WTC11 (cell line): Measurements from ENCODE around the gene SKP1. TPM values are rescaled to one million over a fixed set of nuclear protein-coding genes. Genes with fewer than 3 reads are reported as not detected.

Source experiments
- ATAC-seq: fragments of 200-7000 bp; cut with Tn5 transposase; 2 replicates; pipeline ENCODE4 v1.10.0; 2021; ENCODE audit warnings: mild to moderate bottlenecking, moderate library complexity
- CTCF ChIA-PET: fragments of 300-600 bp; sonication (Branson Sonifier 250); formaldehyde crosslinking; loops from one replicate; lab custom pipeline; 2021; ENCODE audit warnings: antibody characterized with exemption; lab: Charles Lee
- POLR2A ChIA-PET: fragments of 350-600 bp; sonication (Branson Sonifier 250); formaldehyde crosslinking; loops from one replicate; lab custom pipeline; 2021; ENCODE audit warnings: antibody characterized with exemption; lab: Charles Lee
- DNase-seq: peaks from one replicate; pipeline ENCODE4 v3.0.0; 2021; ENCODE audit warnings: low spot score
- H3K27ac Mint-ChIP-seq: 2 replicates; pipeline ENCODE4 v1.8.0; 2021; ENCODE audit warnings: mixed read lengths
- H3K27me3 Mint-ChIP-seq: 2 replicates; pipeline ENCODE4 v1.8.0; 2021; ENCODE audit warnings: low read depth, mild to moderate bottlenecking, moderate library complexity, mixed read lengths
- H3K36me3 Mint-ChIP-seq: 2 replicates; pipeline ENCODE4 v1.8.0; 2021; ENCODE audit warnings: mixed read lengths
- H3K4me1 Mint-ChIP-seq: 2 replicates; pipeline ENCODE4 v1.8.0; 2022; ENCODE audit warnings: mixed read lengths
- H3K4me3 Mint-ChIP-seq: 2 replicates; pipeline ENCODE4 v1.8.0; 2021; ENCODE audit warnings: mild to moderate bottlenecking, moderate library complexity, mixed read lengths
- H3K9me3 Mint-ChIP-seq: 2 replicates; pipeline ENCODE4 v1.8.0; 2021; ENCODE audit warnings: mixed read lengths
- CREM ChIP-seq: sonication (generic); formaldehyde crosslinking; IDR thresholded peaks from 2 replicates; pipeline ENCODE4 v1.8.1; 2022; ENCODE audit warnings: mild to moderate bottlenecking, missing genetic modification reagents, moderate library complexity
- FOXJ3 ChIP-seq: sonication (generic); formaldehyde crosslinking; IDR thresholded peaks from 2 replicates; pipeline ENCODE4 v1.9.0; 2021; ENCODE audit warnings: missing genetic modification reagents, mild to moderate bottlenecking, borderline replicate concordance
- GTF2I ChIP-seq: fragments of 250-450 bp; sonication (Bioruptor Pico); conservative IDR thresholded peaks from 2 replicates; pipeline ENCODE4 v1.4.0; 2021; ENCODE audit warnings: mild to moderate bottlenecking
- KAT7 ChIP-seq: sonication (generic); formaldehyde crosslinking; IDR thresholded peaks from 2 replicates; pipeline ENCODE4 v1.8.1; 2023; ENCODE audit warnings: missing genetic modification reagents, mild to moderate bottlenecking, borderline replicate concordance
- MXD4 ChIP-seq: fragments of 250-450 bp; sonication (Bioruptor Pico); IDR thresholded peaks from 2 replicates; pipeline ENCODE4 v1.8.0; 2021; ENCODE audit warnings: mild to moderate bottlenecking, moderate library complexity, borderline replicate concordance
- MYBL2 ChIP-seq: sonication (generic); formaldehyde crosslinking; IDR thresholded peaks from 2 replicates; pipeline ENCODE4 v1.8.1; 2023; ENCODE audit warnings: mild to moderate bottlenecking, moderate library complexity, missing genetic modification reagents
- NFE2L1 ChIP-seq: sonication (generic); formaldehyde crosslinking; IDR thresholded peaks from 2 replicates; pipeline ENCODE4 v1.8.1; 2023; ENCODE audit warnings: missing genetic modification reagents
- NR2C2 ChIP-seq: sonication (generic); formaldehyde crosslinking; IDR thresholded peaks from 2 replicates; pipeline ENCODE4 v1.8.0; 2022; ENCODE audit warnings: mild to moderate bottlenecking, missing genetic modification reagents
- SMAD3 ChIP-seq: sonication (generic); formaldehyde crosslinking; IDR thresholded peaks from 2 replicates; pipeline ENCODE4 v1.8.0; 2022; ENCODE audit warnings: missing genetic modification reagents, mild to moderate bottlenecking, borderline replicate concordance
- SP1 ChIP-seq: sonication (generic); formaldehyde crosslinking; conservative IDR thresholded peaks from 2 replicates; pipeline ENCODE4 v1.8.1; 2022; ENCODE audit warnings: missing genetic modification reagents
- ZNF423 ChIP-seq: fragments of 250-450 bp; sonication (Bioruptor Pico); IDR thresholded peaks from 2 replicates; pipeline ENCODE4 v2.1.2; 2022; ENCODE audit warnings: mild to moderate bottlenecking, moderate library complexity
- total RNA-seq: library from RNA; stranded (reverse); gene quantifications from 3 replicates; pipeline ENCODE4 v1.2.3, GENCODE V29; 2021
- TF ChIP-seq, protein P1 (sequence below): sonication (generic); formaldehyde crosslinking; IDR thresholded peaks from 2 replicates; pipeline ENCODE4 v1.8.0; 2022; ENCODE audit warnings: missing genetic modification reagents
- TF ChIP-seq, protein P2 (sequence below): sonication (generic); formaldehyde crosslinking; IDR thresholded peaks from 2 replicates; pipeline ENCODE4 v1.8.0; 2022; ENCODE audit warnings: mild to moderate bottlenecking, missing genetic modification reagents
- TF ChIP-seq, protein P3 (sequence below): sonication (generic); formaldehyde crosslinking; IDR thresholded peaks from 2 replicates; pipeline ENCODE4 v1.8.1; 2022; ENCODE audit warnings: missing genetic modification reagents, borderline replicate concordance
- TF ChIP-seq, protein P4 (sequence below): sonication (generic); formaldehyde crosslinking; conservative IDR thresholded peaks from 2 replicates; pipeline ENCODE4 v1.8.1; 2022; ENCODE audit warnings: mild to moderate bottlenecking, missing genetic modification reagents
- TF ChIP-seq, protein P5 (sequence below): fragments of 200-600 bp; IDR thresholded peaks from 2 replicates; pipeline ENCODE4 v1.8.0; 2022; ENCODE audit warnings: antibody characterized with exemption
- TF ChIP-seq, protein P6 (sequence below): sonication (generic); formaldehyde crosslinking; IDR thresholded peaks from 2 replicates; pipeline ENCODE4 v1.8.1; 2023; ENCODE audit warnings: mild to moderate bottlenecking, moderate library complexity, missing genetic modification reagents

SKP1 gene
- total RNA-seq, 1 experiment from 2014 or later, result 285 TPM

DNA sequence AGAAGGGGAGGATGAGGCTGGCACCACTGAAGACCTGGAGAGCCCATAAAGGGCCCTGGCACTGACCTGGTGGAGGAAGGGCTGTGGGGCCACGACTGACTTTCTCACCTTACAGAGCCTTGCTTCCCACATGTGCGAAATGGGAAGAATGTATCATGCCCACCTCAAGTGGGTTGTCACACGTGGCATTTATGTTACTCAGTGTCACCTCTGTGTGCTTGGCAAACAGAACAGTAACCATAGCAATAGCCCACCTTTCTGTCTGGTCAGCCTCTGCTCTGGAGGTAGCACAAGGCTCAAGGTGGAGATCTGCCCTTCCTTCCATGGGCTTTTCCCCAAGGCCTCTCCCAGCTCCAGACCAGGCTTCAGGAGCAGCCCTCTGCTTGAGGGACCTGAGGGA is 45.6 kb downstream of the SKP1 start:
- Mint-ChIP-seq H3K4me3 (no peak overlapping the region), H3K27me3 (no peaks in the 10 kb centered on the region), H3K36me3 (peaks cover 4% of the 10 kb centered on the region; the same call in 1 of the 2 replicates), H3K27ac (no peak overlapping the region), H3K9me3 (no peaks in the 10 kb centered on the region), H3K4me1 (peaks cover 8% of the 10 kb centered on the region)
- ChIA-PET POLR2A (no interaction called here), CTCF (no interaction called here)
- TF ChIP-seq, protein P1, sequence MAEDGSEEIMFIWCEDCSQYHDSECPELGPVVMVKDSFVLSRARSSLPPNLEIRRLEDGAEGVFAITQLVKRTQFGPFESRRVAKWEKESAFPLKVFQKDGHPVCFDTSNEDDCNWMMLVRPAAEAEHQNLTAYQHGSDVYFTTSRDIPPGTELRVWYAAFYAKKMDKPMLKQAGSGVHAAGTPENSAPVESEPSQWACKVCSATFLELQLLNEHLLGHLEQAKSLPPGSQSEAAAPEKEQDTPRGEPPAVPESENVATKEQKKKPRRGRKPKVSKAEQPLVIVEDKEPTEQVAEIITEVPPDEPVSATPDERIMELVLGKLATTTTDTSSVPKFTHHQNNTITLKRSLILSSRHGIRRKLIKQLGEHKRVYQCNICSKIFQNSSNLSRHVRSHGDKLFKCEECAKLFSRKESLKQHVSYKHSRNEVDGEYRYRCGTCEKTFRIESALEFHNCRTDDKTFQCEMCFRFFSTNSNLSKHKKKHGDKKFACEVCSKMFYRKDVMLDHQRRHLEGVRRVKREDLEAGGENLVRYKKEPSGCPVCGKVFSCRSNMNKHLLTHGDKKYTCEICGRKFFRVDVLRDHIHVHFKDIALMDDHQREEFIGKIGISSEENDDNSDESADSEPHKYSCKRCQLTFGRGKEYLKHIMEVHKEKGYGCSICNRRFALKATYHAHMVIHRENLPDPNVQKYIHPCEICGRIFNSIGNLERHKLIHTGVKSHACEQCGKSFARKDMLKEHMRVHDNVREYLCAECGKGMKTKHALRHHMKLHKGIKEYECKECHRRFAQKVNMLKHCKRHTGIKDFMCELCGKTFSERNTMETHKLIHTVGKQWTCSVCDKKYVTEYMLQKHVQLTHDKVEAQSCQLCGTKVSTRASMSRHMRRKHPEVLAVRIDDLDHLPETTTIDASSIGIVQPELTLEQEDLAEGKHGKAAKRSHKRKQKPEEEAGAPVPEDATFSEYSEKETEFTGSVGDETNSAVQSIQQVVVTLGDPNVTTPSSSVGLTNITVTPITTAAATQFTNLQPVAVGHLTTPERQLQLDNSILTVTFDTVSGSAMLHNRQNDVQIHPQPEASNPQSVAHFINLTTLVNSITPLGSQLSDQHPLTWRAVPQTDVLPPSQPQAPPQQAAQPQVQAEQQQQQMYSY (CRISPR knock-in tag), result no peak
- TF ChIP-seq, protein P2, sequence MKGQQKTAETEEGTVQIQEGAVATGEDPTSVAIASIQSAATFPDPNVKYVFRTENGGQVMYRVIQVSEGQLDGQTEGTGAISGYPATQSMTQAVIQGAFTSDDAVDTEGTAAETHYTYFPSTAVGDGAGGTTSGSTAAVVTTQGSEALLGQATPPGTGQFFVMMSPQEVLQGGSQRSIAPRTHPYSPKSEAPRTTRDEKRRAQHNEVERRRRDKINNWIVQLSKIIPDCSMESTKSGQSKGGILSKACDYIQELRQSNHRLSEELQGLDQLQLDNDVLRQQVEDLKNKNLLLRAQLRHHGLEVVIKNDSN, result no peak
- TF ChIP-seq GTF2I (CRISPR knock-in tag) (no peak), NR2C2 (CRISPR knock-in tag) (no peak), KAT7 (CRISPR knock-in tag) (no peak), FOXJ3 (no peak)
- TF ChIP-seq, protein P3, sequence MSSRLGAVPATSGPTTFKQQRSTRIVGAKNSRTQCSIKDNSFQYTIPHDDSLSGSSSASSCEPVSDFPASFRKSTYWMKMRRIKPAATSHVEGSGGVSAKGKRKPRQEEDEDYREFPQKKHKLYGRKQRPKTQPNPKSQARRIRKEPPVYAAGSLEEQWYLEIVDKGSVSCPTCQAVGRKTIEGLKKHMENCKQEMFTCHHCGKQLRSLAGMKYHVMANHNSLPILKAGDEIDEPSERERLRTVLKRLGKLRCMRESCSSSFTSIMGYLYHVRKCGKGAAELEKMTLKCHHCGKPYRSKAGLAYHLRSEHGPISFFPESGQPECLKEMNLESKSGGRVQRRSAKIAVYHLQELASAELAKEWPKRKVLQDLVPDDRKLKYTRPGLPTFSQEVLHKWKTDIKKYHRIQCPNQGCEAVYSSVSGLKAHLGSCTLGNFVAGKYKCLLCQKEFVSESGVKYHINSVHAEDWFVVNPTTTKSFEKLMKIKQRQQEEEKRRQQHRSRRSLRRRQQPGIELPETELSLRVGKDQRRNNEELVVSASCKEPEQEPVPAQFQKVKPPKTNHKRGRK, result no peak
- DNase-seq, result no peak
- ATAC-seq, result no peak

DNA sequence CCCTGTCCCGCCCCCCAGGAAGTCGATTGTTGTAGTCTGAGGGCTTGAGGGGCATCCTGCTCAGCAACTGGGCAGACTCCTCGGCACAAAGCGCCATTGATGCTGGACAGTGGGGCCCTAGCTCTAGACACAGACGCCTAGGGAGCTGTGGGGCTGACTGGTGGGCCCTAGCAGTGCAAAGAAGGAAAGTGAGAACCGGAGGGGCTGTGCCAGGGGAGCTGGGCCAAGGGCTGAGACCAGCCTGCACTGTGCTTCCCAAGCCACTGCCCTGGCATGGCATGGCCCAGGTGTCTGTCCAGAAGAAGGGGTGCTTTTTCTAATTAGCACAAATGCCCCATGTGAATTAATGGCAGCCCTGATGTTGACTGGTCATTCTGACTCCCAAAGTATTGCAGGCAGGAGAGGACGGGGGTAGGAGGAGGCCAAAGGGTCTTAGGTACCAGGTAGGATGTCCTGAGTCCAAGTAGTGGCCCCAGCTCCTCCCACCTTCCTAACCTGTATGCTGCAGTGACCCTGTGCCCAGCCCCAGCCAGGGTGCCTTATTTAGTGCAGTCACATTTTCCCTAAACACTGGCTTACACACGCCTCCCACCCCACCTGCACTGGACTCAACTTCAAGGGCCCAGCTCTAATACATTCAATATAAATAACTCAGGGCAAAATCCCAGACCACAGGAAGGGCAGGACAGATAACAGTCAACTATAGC is 46.4 kb downstream of the SKP1 start:
- ChIA-PET CTCF (interaction anchor here (1.0 to 1.4 kb wide), 3 partner anchors 104 to 396 kb away, joined by 3 to 4 read pairs (median 3); no protein-coding TSS in a partner anchor), POLR2A (interaction anchor here (0.6 to 0.8 kb wide), 2 partner anchors 30 to 170 kb away, joined by 3 read pairs; no protein-coding TSS in a partner anchor)
- no peak overlapping the region for H3K4me3 Mint-ChIP-seq
- TF ChIP-seq ZNF423, result no peak
- TF ChIP-seq, protein P4, sequence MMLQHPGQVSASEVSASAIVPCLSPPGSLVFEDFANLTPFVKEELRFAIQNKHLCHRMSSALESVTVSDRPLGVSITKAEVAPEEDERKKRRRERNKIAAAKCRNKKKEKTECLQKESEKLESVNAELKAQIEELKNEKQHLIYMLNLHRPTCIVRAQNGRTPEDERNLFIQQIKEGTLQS (CRISPR knock-in tag), result no peak
- no peak for TF ChIP-seq GTF2I (CRISPR knock-in tag)
- TF ChIP-seq, protein P5, sequence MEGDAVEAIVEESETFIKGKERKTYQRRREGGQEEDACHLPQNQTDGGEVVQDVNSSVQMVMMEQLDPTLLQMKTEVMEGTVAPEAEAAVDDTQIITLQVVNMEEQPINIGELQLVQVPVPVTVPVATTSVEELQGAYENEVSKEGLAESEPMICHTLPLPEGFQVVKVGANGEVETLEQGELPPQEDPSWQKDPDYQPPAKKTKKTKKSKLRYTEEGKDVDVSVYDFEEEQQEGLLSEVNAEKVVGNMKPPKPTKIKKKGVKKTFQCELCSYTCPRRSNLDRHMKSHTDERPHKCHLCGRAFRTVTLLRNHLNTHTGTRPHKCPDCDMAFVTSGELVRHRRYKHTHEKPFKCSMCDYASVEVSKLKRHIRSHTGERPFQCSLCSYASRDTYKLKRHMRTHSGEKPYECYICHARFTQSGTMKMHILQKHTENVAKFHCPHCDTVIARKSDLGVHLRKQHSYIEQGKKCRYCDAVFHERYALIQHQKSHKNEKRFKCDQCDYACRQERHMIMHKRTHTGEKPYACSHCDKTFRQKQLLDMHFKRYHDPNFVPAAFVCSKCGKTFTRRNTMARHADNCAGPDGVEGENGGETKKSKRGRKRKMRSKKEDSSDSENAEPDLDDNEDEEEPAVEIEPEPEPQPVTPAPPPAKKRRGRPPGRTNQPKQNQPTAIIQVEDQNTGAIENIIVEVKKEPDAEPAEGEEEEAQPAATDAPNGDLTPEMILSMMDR, result no peak
- TF ChIP-seq CREM (CRISPR knock-in tag), result no peak
- TF ChIP-seq, protein P6, sequence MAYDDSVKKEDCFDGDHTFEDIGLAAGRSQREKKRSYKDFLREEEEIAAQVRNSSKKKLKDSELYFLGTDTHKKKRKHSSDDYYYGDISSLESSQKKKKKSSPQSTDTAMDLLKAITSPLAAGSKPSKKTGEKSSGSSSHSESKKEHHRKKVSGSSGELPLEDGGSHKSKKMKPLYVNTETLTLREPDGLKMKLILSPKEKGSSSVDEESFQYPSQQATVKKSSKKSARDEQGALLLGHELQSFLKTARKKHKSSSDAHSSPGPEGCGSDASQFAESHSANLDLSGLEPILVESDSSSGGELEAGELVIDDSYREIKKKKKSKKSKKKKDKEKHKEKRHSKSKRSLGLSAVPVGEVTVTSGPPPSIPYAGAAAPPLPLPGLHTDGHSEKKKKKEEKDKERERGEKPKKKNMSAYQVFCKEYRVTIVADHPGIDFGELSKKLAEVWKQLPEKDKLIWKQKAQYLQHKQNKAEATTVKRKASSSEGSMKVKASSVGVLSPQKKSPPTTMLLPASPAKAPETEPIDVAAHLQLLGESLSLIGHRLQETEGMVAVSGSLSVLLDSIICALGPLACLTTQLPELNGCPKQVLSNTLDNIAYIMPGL, result no peak
- no peak for TF ChIP-seq MYBL2 (CRISPR knock-in tag)
- no peak for TF ChIP-seq SMAD3 (CRISPR knock-in tag)
- no peak for TF ChIP-seq SP1 (CRISPR knock-in tag)
- TF ChIP-seq NFE2L1, result no peak
- no peak for TF ChIP-seq MXD4
- H3K9me3 Mint-ChIP-seq, result no peaks in the 10 kb centered on the region
- H3K27ac Mint-ChIP-seq, result no peak overlapping the region; the same call in 1 of the 2 replicates
- DNase-seq (no peak), ATAC-seq (no peak)
- peaks cover 1% of the 10 kb centered on the region; the same call in 1 of the 2 replicates for H3K36me3 Mint-ChIP-seq
- H3K27me3 Mint-ChIP-seq, result no peaks in the 10 kb centered on the region
- peaks cover 8% of the 10 kb centered on the region for H3K4me1 Mint-ChIP-seq
